NB4 (cell line): Measurements from ENCODE around the gene C5AR2.

Experiments used
- CTCF ChIP-seq: IDR thresholded peaks from one replicate; pipeline ENCODE4 v1.5.1; 2012; ENCODE audit warnings: low read depth, low read length
- POLR2A ChIP-seq: IDR thresholded peaks from 2 replicates; pipeline ENCODE4 v1.6.1; 2011; ENCODE audit warnings: mild to moderate bottlenecking; ENCODE audit not compliant: insufficient read length; ENCODE audit errors: extremely low read depth

- TF ChIP-seq POLR2A (no peak), CTCF (no peak)
Measured at GRCh38 chr19:47310819-47311218, 21.2 kb upstream of the C5AR2 start.
